GM13977 (cell line): Measurements from ENCODE around the gene MYLK4.

Experiments
- DNase-seq: peaks from one replicate; pipeline ENCODE4 v3.0.0; 2012; ENCODE audit warnings: low spot score
- CTCF ChIP-seq: IDR thresholded peaks from 2 replicates; pipeline ENCODE4 v1.5.1; 2012; ENCODE audit warnings: mild to moderate bottlenecking, control low read depth; ENCODE audit not compliant: insufficient read depth; ENCODE audit errors: extremely low read depth, missing control alignments
- in situ Hi-C: fragments of 300-500 bp; cut with MboI; formaldehyde crosslinking; loops from one replicate; pipeline ENCODE4 v1.12.0; 2022; ENCODE audit warnings: low sequenced_read_pairs, low pct_unique_long_range_greater_than_20kb, mixed read lengths, inconsistent platforms; ENCODE audit not compliant: unreplicated experiment

MYLK4 gene

GRCh38 chr6:2781685-2782355 is 31.1 kb upstream of the MYLK4 start:
- TF ChIP-seq CTCF: no peak
- in situ Hi-C loops: no loop called here
- DNase-seq: no peak

GRCh38 chr6:2780102-2780737 is 29.5 kb upstream of the MYLK4 start:
- TF ChIP-seq CTCF: no peak
- DNase-seq: no peak
- in situ Hi-C loops: no loop called here

GRCh38 chr6:2777249-2777648 is 26.5 kb upstream of the MYLK4 start:
- TF ChIP-seq CTCF: no peak
- in situ Hi-C loops: loop anchor here (10.0 kb wide), 1 partner anchor 278 kb away; no protein-coding TSS in a partner anchor
- DNase-seq: no peak

GRCh38 chr6:2775003-2775402 is 24.3 kb upstream of the MYLK4 start:
- DNase-seq: no peak
- in situ Hi-C loops: loop anchor here (10.0 kb wide), 1 partner anchor 280 kb away; no protein-coding TSS in a partner anchor
- TF ChIP-seq CTCF: no peak

GRCh38 chr6:2773449-2773848 is 22.7 kb upstream of the MYLK4 start:
- no peak for TF ChIP-seq CTCF
- in situ Hi-C loops: loop anchor here (10.0 kb wide), 1 partner anchor 281 kb away; no protein-coding TSS in a partner anchor
- no peak for DNase-seq

GRCh38 chr6:2772840-2773239 is 22.1 kb upstream of the MYLK4 start:
- no peak for TF ChIP-seq CTCF
- in situ Hi-C loops: loop anchor here (10.0 kb wide), 1 partner anchor 282 kb away; no protein-coding TSS in a partner anchor
- DNase-seq: no peak
